GM21390 (cell line): ENCODE data around the gene EPAS1.

Experiments used
- ATAC-seq: cut with Tn5 transposase; IDR thresholded peaks from one replicate; pipeline ENCODE4 v1.9.1; 2021; ENCODE audit not compliant: unreplicated experiment

EPAS1 gene

GRCh38 chr2:46273225-46273863, 23.9 kb upstream of the EPAS1 start:
- no peak for ATAC-seq

- no peak for ATAC-seq
Measured at GRCh38 chr2:46273919-46274318, 23.3 kb upstream of the EPAS1 start.

GRCh38 chr2:46274586-46274985, 22.6 kb upstream of the EPAS1 start:
- ATAC-seq: no peak

- no peak for ATAC-seq
Measured at GRCh38 chr2:46275995-46276394, 21.2 kb upstream of the EPAS1 start.

GRCh38 chr2:46276642-46277041, 20.6 kb upstream of the EPAS1 start:
- ATAC-seq: no peak

- ATAC-seq: no peak
Measured at GRCh38 chr2:46277431-46278190, 19.6 kb upstream of the EPAS1 start.

- no peak for ATAC-seq
Measured at GRCh38 chr2:46278952-46279351, 18.3 kb upstream of the EPAS1 start.

- no peak for ATAC-seq
Measured at GRCh38 chr2:46281939-46282338, 15.3 kb upstream of the EPAS1 start.

- ATAC-seq: no peak
Measured at GRCh38 chr2:46283693-46284092, 13.5 kb upstream of the EPAS1 start.

GRCh38 chr2:46284260-46284659, 12.9 kb upstream of the EPAS1 start:
- no peak for ATAC-seq

- ATAC-seq: no peak
Measured at GRCh38 chr2:46284796-46285195, 12.4 kb upstream of the EPAS1 start.

- no peak for ATAC-seq
Measured at GRCh38 chr2:46286715-46287114, 10.5 kb upstream of the EPAS1 start.

GRCh38 chr2:46290078-46290477, 7.1 kb upstream of the EPAS1 start:
- no peak for ATAC-seq

- ATAC-seq: no peak
Measured at GRCh38 chr2:46293466-46293865, 3.7 kb upstream of the EPAS1 start.

- ATAC-seq: no peak
Measured at GRCh38 chr2:46294176-46294836, 2.9 kb upstream of the EPAS1 start.

GRCh38 chr2:46296216-46296839, 879 bp upstream of the EPAS1 start:
- ATAC-seq: no peak

- ATAC-seq: peak; percentile 46
Measured at GRCh38 chr2:46297546-46298271, 502 bp downstream of the EPAS1 start.

GRCh38 chr2:46298272-46298521, 990 bp downstream of the EPAS1 start:
- ATAC-seq: no peak

- no peak for ATAC-seq
Measured at GRCh38 chr2:46298522-46299353, 1.5 kb downstream of the EPAS1 start.
